K562 (cell line): ENCODE measurements around the gene DNAJC19. TPM values are rescaled to one million over a fixed set of nuclear protein-coding genes. Genes with fewer than 3 reads are reported as not detected.

ENCODE experiments used
- ATAC-seq: fragments of 200-7000 bp; cut with Tn5 transposase; 3 replicates; pipeline ENCODE4 v1.9.1; 2020; ENCODE audit warnings: moderate library complexity
- Bru-seq: library from RNA; stranded (reverse); fragments of 400-500 nt; gene quantifications from one replicate; lab custom pipeline; 2021; lab: Mats Ljungman, UMichigan
- BruChase-seq, 2 experiments: library from RNA; stranded (reverse); fragments of 400-500 nt; gene quantifications; one replicate each; lab custom pipeline; 2021; lab: Mats Ljungman, UMichigan
- BruUV-seq: library from RNA; stranded (reverse); fragments of 400-500 nt; replicated peaks from 2 replicates; lab custom pipeline; 2021; lab: Mats Ljungman, UMichigan
- CTCF ChIA-PET: fragments of 300-600 bp; formaldehyde crosslinking; extraction: SDS; loops from one replicate; lab custom pipeline; 2021; ENCODE audit warnings: low intra/inter-chr PET ratio; lab: Yijun Ruan, JAX
- POLR2A ChIA-PET: fragments of 300-600, 350-650 bp; sonication (Branson Sonifier 250); formaldehyde crosslinking; extraction: SDS; loops from one replicate; lab custom pipeline; 2021; ENCODE audit warnings: antibody characterized with exemption, inconsistent platforms; lab: Yijun Ruan, JAX
- DNase-seq, 4 experiments: peaks; one replicate each; pipeline versions ENCODE4 v3.0.0 to v3.0.0-alpha.2; 2011 to 2018; ENCODE audit warnings: low spot score in 3 of 4, mixed read lengths in 3 of 4; ENCODE audit errors: extremely low read depth in 1 of 4
- FAIRE-seq: peaks from 2 replicates; lab custom pipeline; 2011; peaks lifted over from hg19 to GRCh38; lab: Jason Lieb, UNC
- H2AFZ ChIP-seq: 2 replicates; pipeline ENCODE4 v1.6.0; 2011; ENCODE audit warnings: low read depth, low read length, control low read depth, inconsistent platforms
- H3K27ac ChIP-seq: fragments of 200-600 bp; 3 replicates; pipeline ENCODE4 v1.8.0; 2011; ENCODE audit warnings: low read depth, mild to moderate bottlenecking, control low read depth, inconsistent platforms, low read length, moderate library complexity, mixed read lengths; ENCODE audit errors: extremely low read depth
- H3K27me3 ChIP-seq, 2 experiments: fragments of 300-600 bp in 1 of 2; 2 replicates in 1 of 2; 3 replicates in 1 of 2; pipeline versions ENCODE4 v1.6.0 to v1.8.0; 2011; ENCODE audit warnings: inconsistent platforms in 2 of 2, low read length in 2 of 2, mild to moderate bottlenecking in 1 of 2, mixed read lengths in 1 of 2, moderate library complexity in 1 of 2; ENCODE audit not compliant: control insufficient read depth in 2 of 2, insufficient read depth in 2 of 2
- H3K36me3 ChIP-seq: fragments of 300-600 bp; 3 replicates; pipeline ENCODE4 v1.8.0; 2011; ENCODE audit warnings: mild to moderate bottlenecking, low read length, inconsistent platforms; ENCODE audit not compliant: control insufficient read depth, insufficient read depth
- H3K4me1 ChIP-seq, 2 experiments: fragments of 200-600 bp in 1 of 2; replicated peaks in 1 of 2; 2 replicates in 1 of 2; 3 replicates in 1 of 2; pipeline versions ENCODE4 v1.5.1 to v1.8.0; 2011; ENCODE audit warnings: inconsistent platforms in 2 of 2, low read length in 2 of 2, mild to moderate bottlenecking in 1 of 2, mixed read lengths in 1 of 2, moderate library complexity in 1 of 2; ENCODE audit not compliant: control insufficient read depth in 2 of 2, insufficient read depth in 2 of 2
- H3K4me2 ChIP-seq: 2 replicates; pipeline ENCODE4 v1.6.1; 2011; ENCODE audit warnings: low read length, control low read depth, inconsistent platforms, mixed read lengths; ENCODE audit not compliant: insufficient read depth
- H3K4me3 ChIP-seq: fragments of 200-600 bp; sonication (generic), shearing (Covaris generic); 2 replicates; pipeline ENCODE4 v1.5.1; 2016; ENCODE audit warnings: control low read depth, inconsistent platforms
- H3K79me2 ChIP-seq: fragments of 200-600 bp; 3 replicates; pipeline ENCODE4 v1.8.0; 2011; ENCODE audit warnings: low read length, inconsistent platforms; ENCODE audit not compliant: control insufficient read depth, insufficient read depth
- H3K9ac ChIP-seq, 2 experiments: 2 replicates each; pipeline versions ENCODE4 v1.6.0 to v1.6.1; 2011; ENCODE audit warnings: low read depth in 2 of 2, low read length in 2 of 2, control low read depth in 1 of 2, inconsistent platforms in 1 of 2, mild to moderate bottlenecking in 1 of 2, mixed read lengths in 1 of 2; ENCODE audit not compliant: insufficient read depth in 1 of 2
- H3K9me1 ChIP-seq: one replicate; pipeline ENCODE4 v1.6.0; 2011; ENCODE audit warnings: inconsistent platforms, mild to moderate bottlenecking, low read length, moderate library complexity; ENCODE audit not compliant: control insufficient read depth, insufficient read depth
- H3K9me3 ChIP-seq: replicated peaks from 2 replicates; pipeline ENCODE4 v1.5.1; 2011; ENCODE audit warnings: low read depth, low read length, inconsistent platforms; ENCODE audit not compliant: control insufficient read depth, insufficient read depth
- H4K20me1 ChIP-seq: replicated peaks from 2 replicates; pipeline ENCODE4 v1.6.1; 2011; ENCODE audit warnings: low read length, inconsistent platforms, mixed read lengths; ENCODE audit not compliant: control insufficient read depth, insufficient read depth
- ATF7 ChIP-seq: fragments of 450-650 bp; IDR thresholded peaks from 2 replicates; pipeline ENCODE4 v1.7.1; 2014; ENCODE audit warnings: mild to moderate bottlenecking, moderate library complexity
- CREM ChIP-seq: IDR thresholded peaks from 2 replicates; pipeline ENCODE4 v1.6.1; 2014; ENCODE audit warnings: antibody characterized with exemption, low read depth
- DACH1 ChIP-seq: fragments of 450-650 bp; IDR thresholded peaks from 2 replicates; pipeline ENCODE4 v1.6.1; 2018; ENCODE audit not compliant: partially characterized antibody
- HCFC1 ChIP-seq: IDR thresholded peaks from 2 replicates; pipeline ENCODE4 v1.6.1; 2012; ENCODE audit warnings: low read depth, low read length, improper control_type of control experiment
- NR2C2 ChIP-seq, 2 experiments: fragments of 200-800 bp in 1 of 2; sonication (Bioruptor generic) in 1 of 2; sonication (generic) in 1 of 2; formaldehyde crosslinking in 1 of 2; IDR thresholded peaks; 2 replicates each; pipeline versions ENCODE4 v1.6.1 to v1.8.0; 2016 to 2022; ENCODE audit warnings: mild to moderate bottlenecking in 1 of 2, missing compliant biosample characterization in 1 of 2, missing genetic modification characterization in 1 of 2, missing genetic modification reagents in 1 of 2
- TAF9B ChIP-seq: fragments of 450-650 bp; IDR thresholded peaks from 2 replicates; pipeline ENCODE4 v1.6.1; 2018; ENCODE audit warnings: mild to moderate bottlenecking; ENCODE audit not compliant: partially characterized antibody
- ZNF232 ChIP-seq: sonication (generic); formaldehyde crosslinking; IDR thresholded peaks from 2 replicates; pipeline ENCODE4 v1.8.0; 2022; ENCODE audit warnings: mild to moderate bottlenecking, missing genetic modification reagents
- ZNF57 ChIP-seq: fragments of 450-650 bp; formaldehyde crosslinking; IDR thresholded peaks from 2 replicates; pipeline ENCODE4 v1.4.0; 2020; ENCODE audit warnings: mild to moderate bottlenecking, moderate library complexity
- WGBS: fragments of 100-300 bp; shearing (Covaris generic); methylation state at CpG from one replicate; pipeline ENCODE4 v1.1.6; 2016; ENCODE audit warnings: low coverage, mixed read lengths; ENCODE audit not compliant: insufficient coverage; ENCODE audit errors: missing lambda C conversion rate; 5-methylcytosine and 5-hydroxymethylcytosine counted together
- in situ Hi-C: fragments of 300-500 bp; cut with MboI; formaldehyde crosslinking; loops from 4 replicates; pipeline ENCODE4 v1.15.0; 2018; ENCODE audit warnings: inconsistent platforms, mixed read lengths
- intact Hi-C: fragments of 100-400 bp; cut with micrococcal nuclease; formaldehyde crosslinking; loops from 2 replicates; pipeline ENCODE4 v1.14.2; 2022
- long read RNA-seq, 3 experiments: library from polyadenylated mRNA in 2 of 3; library from RNA in 1 of 3; unstranded in 2 of 3; stranded (forward) in 1 of 3; transcript quantifications; one replicate each; pipeline ENCODE4 v2.0.0, GENCODE V29; 2019 to 2022
- polyA minus RNA-seq, 3 experiments: library from RNA; depleted of rRNA, polyadenylated mRNA; stranded (reverse); fragments of >200 nt; gene quantifications; 2 replicates each; pipeline ENCODE4 v1.2.3, GENCODE V29; 2011
- polyA plus RNA-seq, 8 experiments: library from polyadenylated mRNA; depleted of rRNA in 4 of 8; stranded (reverse) in 5 of 8; unstranded in 3 of 8; fragments of >200 nt; fragmentation: Nextera tagmentation in 2 of 8; fragmentation: Illumina TruSeq in 1 of 8; extraction: Ambion mirVana in 2 of 8; extraction: Trizol in 1 of 8; gene quantifications; 2 replicates each; pipeline versions ENCODE4 v1.2.1 to v1.2.3, GENCODE V29; 2011 to 2014; ENCODE audit warnings: inconsistent platforms in 1 of 8, missing spikeins in 1 of 8
- total RNA-seq, 7 experiments: library from RNA; depleted of rRNA in 6 of 7; stranded (reverse); fragments of >200 nt in 6 of 7; fragmentation: Illumina TruSeq in 2 of 7; extraction: Trizol in 2 of 7; gene quantifications; 2 replicates each; pipeline versions ENCODE4 v1.2.1 to v1.2.3, GENCODE V29; 2011 to 2021; ENCODE audit warnings: low replicate concordance in 1 of 7
- TF ChIP-seq, protein P1 (sequence below): fragments of 450-650 bp; IDR thresholded peaks from 2 replicates; pipeline ENCODE4 v1.6.1; 2016; ENCODE audit warnings: borderline replicate concordance
- TF ChIP-seq, protein P2 (sequence below), 2 experiments: fragments of 200-800 bp in 1 of 2; sonication (Bioruptor generic) in 1 of 2; sonication (generic) in 1 of 2; formaldehyde crosslinking in 1 of 2; IDR thresholded peaks in 1 of 2; conservative IDR thresholded peaks in 1 of 2; 2 replicates each; pipeline versions ENCODE4 v1.5.0 to v1.6.1; 2016 to 2020; ENCODE audit warnings: missing compliant biosample characterization in 1 of 2, missing genetic modification characterization in 1 of 2, missing genetic modification reagents in 1 of 2

The DNAJC19 gene
- total RNA-seq (2011; cell fraction: chromatin; rRNA removed; ENCODE audit: low replicate concordance): 32.3 and 60.4 TPM in 2 replicates
- total RNA-seq (2011; cell fraction: nucleolus; rRNA removed): 36.2 and 41.5 TPM in 2 replicates
- total RNA-seq (2011; cell fraction: nucleoplasm; rRNA removed): 57.3 and 78.0 TPM in 2 replicates
- total RNA-seq (2014; rRNA removed): 69.4 and 99.3 TPM in 2 replicates
- 72.3 and 78.8 TPM in 2 replicates for total RNA-seq (2014; rRNA removed; fragmentation: Illumina TruSeq; extraction: Trizol)
- 55.7 and 59.8 TPM in 2 replicates for total RNA-seq (2015; rRNA removed; fragmentation: Illumina TruSeq; extraction: Trizol)
- 99.1 and 117 TPM in 2 replicates for total RNA-seq (2021)
- polyA plus RNA-seq (2011; rRNA removed): 111 and 125 TPM in 2 replicates
- polyA plus RNA-seq (2011; cell fraction: cytosol; rRNA removed): 93.8 and 94.6 TPM in 2 replicates
- polyA plus RNA-seq (2011; cell fraction: nucleus; rRNA removed): 60.6 and 71.2 TPM in 2 replicates
- polyA plus RNA-seq (2012): 112 and 169 TPM in 2 replicates
- polyA plus RNA-seq (2014; fragmentation: Illumina TruSeq; extraction: Trizol): 86.2 and 93.5 TPM in 2 replicates
- 100 to 1,000 TPM; 116 to 136 TPM for polyA plus RNA-seq (2014; fragmentation: Nextera tagmentation; extraction: Ambion mirVana)
- polyA plus RNA-seq (2014; rRNA removed): 125 and 184 TPM in 2 replicates
- 43.0 and 59.7 TPM in 2 replicates for polyA minus RNA-seq (2011; rRNA and poly(A)+ RNA removed)
- 22.4 and 26.1 TPM in 2 replicates for polyA minus RNA-seq (2011; cell fraction: cytosol; rRNA and poly(A)+ RNA removed)
- 21.9 and 42.3 TPM in 2 replicates for polyA minus RNA-seq (2011; cell fraction: nucleus; rRNA and poly(A)+ RNA removed)
- Bru-seq, nascent RNA: percentile 94 among the genes with signal in this experiment
- percentile 89 among the genes with signal in this experiment for BruChase-seq, experiment 1, labeled RNA remaining after a 2-hour chase
- BruChase-seq, experiment 2, labeled RNA remaining after a 6-hour chase: percentile 84 among the genes with signal in this experiment
- long read RNA-seq, experiment 1, transcript DNAJC19-202 (5 exons, 1,239 nt): minor isoform, 22 of 190 reads
- long read RNA-seq, experiment 1, transcript DNAJC19-201 (6 exons, 1,454 nt): major isoform, 143 of 190 reads
- long read RNA-seq, experiment 1, partial matches to known transcripts: 4 of 190 reads
- long read RNA-seq, experiment 1, other reads (novel, unspliced or antisense): 11 of 190 reads
- long read RNA-seq, experiment 2, transcript DNAJC19-202 (5 exons, 1,239 nt): minor isoform, 6 of 94 reads
- long read RNA-seq, experiment 2, transcript DNAJC19-201 (6 exons, 1,454 nt): major isoform, 57 of 94 reads
- long read RNA-seq, experiment 2, partial matches to known transcripts: 3 of 94 reads
- long read RNA-seq, experiment 2, other reads (novel, unspliced or antisense): 23 of 94 reads
- long read RNA-seq, experiment 3, transcript DNAJC19-201 (6 exons, 1,454 nt): major isoform, 90 of 111 reads
- long read RNA-seq, experiment 3, transcript DNAJC19-202 (5 exons, 1,239 nt): minor isoform, 10 of 111 reads
- long read RNA-seq, experiment 3, partial matches to known transcripts: 4 of 111 reads
- long read RNA-seq, experiment 3, other reads (novel, unspliced or antisense): 4 of 111 reads

DNA sequence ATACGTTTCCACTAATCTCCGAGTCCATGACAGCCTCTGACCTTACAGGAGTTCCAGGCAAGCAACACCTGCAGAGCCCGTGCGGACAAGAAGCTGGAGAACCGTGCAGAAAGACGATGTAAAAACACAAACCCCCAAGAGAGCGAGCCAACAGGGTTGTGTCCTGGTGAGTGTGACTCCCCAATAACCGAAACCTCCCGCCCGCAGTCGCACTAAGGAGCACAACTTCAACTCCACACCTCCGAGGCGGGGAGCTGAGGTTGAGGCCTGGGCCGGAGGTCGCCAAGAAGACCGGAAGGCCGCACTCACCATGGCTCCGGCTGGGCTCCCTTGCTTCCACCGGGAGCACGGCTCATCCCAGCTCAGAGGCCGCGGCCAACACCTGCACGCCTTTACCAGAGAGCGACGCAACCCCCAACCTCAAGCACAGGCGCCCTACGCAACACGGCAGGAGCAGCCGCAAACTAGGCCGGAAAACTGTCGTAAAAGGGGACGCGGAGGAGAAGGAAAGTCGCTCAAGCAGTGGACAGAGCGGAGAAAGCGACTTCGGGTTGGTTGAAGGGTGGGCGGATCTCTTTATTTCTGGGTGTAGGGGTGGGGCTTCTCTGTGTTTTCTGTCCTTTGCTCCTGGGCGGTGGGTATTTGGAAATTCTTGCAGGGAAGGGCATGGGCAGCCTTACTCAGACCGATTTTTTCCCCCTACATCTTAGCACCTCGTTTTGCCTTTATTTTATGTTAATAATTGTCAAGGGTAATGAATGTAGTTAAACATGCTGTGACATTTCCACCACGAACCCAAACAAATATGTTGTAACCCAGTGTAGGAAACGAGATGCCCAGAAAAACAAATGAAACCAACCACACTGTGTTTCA lies at the start of gene DNAJC19:
DNAJC19 (minus strand) TSS at position 446 of the 873 bp plus-strand sequence; CDS start at position 312, 134 bp downstream.
- CTCF ChIA-PET: no interaction called here
- under 1% methylated on average over 35 of the region's 43 CpGs for WGBS
- in situ Hi-C loops: loop anchor here (25.0 kb wide), 1 partner anchor 377 kb away; the partner anchor contains the start of gene TTC14
- peak; percentile 91 for TF ChIP-seq CREM
- TF ChIP-seq, protein P1, sequence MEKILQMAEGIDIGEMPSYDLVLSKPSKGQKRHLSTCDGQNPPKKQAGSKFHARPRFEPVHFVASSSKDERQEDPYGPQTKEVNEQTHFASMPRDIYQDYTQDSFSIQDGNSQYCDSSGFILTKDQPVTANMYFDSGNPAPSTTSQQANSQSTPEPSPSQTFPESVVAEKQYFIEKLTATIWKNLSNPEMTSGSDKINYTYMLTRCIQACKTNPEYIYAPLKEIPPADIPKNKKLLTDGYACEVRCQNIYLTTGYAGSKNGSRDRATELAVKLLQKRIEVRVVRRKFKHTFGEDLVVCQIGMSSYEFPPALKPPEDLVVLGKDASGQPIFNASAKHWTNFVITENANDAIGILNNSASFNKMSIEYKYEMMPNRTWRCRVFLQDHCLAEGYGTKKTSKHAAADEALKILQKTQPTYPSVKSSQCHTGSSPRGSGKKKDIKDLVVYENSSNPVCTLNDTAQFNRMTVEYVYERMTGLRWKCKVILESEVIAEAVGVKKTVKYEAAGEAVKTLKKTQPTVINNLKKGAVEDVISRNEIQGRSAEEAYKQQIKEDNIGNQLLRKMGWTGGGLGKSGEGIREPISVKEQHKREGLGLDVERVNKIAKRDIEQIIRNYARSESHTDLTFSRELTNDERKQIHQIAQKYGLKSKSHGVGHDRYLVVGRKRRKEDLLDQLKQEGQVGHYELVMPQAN: peak; percentile 74
- no peak; the same call in 1 of the 2 replicates for TF ChIP-seq ZNF57
- TF ChIP-seq NR2C2 (CRISPR knock-in tag; IDR thresholded peaks at IDR 0.05): no peak
- peak; percentile 83 for TF ChIP-seq NR2C2 (tag; IDR thresholded peaks at IDR 0.05)
- peak; percentile 64 for TF ChIP-seq HCFC1
- TF ChIP-seq ZNF232 (CRISPR knock-in tag): no peak
- peak; percentile 13 for TF ChIP-seq DACH1
- TF ChIP-seq, protein P2, sequence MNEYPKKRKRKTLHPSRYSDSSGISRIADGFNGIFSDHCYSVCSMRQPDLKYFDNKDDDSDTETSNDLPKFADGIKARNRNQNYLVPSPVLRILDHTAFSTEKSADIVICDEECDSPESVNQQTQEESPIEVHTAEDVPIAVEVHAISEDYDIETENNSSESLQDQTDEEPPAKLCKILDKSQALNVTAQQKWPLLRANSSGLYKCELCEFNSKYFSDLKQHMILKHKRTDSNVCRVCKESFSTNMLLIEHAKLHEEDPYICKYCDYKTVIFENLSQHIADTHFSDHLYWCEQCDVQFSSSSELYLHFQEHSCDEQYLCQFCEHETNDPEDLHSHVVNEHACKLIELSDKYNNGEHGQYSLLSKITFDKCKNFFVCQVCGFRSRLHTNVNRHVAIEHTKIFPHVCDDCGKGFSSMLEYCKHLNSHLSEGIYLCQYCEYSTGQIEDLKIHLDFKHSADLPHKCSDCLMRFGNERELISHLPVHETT (CRISPR knock-in tag; conservative IDR thresholded peaks at IDR 0.05 in 1 of 2, IDR thresholded peaks at IDR 0.05 in 1 of 2): no peak
- TF ChIP-seq TAF9B: peak; percentile 84
- TF ChIP-seq ATF7: peak; percentile 73

More for the DNA sequence above, at the start of gene DNAJC19:
- Histone ChIP-seq H2AFZ (peak within 1 kb of the TSS; percentile 97), H3K4me3 (peak within 1 kb of the TSS; percentile 94), H3K9ac (peak within 1 kb of the TSS; percentile 91 to 97), H3K79me2 (peaks cover 28% of the 10 kb centered on the region), H4K20me1 (no peaks in the 10 kb centered on the region), H3K4me1 (peaks cover 2 to 11% of the 10 kb centered on the region in 2 experiments; a peak in 3 of 5 replicates), H3K9me1 (no peaks in the 10 kb centered on the region), H3K36me3 (peaks cover 32% of the 10 kb centered on the region), H3K27ac (peak within 1 kb of the TSS; percentile 82), H3K27me3 (no peaks in the 10 kb centered on the region; a peak in 1 of 5 replicates), H3K4me2 (peak within 1 kb of the TSS; percentile 99), H3K9me3 (no peaks in the 10 kb centered on the region)
- ATAC-seq: peak; percentile 96
- POLR2A ChIA-PET: interaction anchor here (1.1 kb wide), 1 partner anchor 10 kb away, joined by 12 read pairs; no protein-coding TSS in a partner anchor
- TSS peak; percentile 66 for BruUV-seq
- peak; percentile 96 for FAIRE-seq
- intact Hi-C loops: loop anchor here (2.0 to 10.0 kb wide), 5 partner anchors 77 to 1813 kb away; partner anchors contain the start of genes FXR1 and TTC14
- peak; percentile 88 to 97 (median 89) for DNase-seq
